Ascending aorta (tissue), 2 donors: ENCODE results near the gene NOP16. TPM values are rescaled to one million over a fixed set of nuclear protein-coding genes. Genes with fewer than 3 reads are reported as not detected.

Experiments
- DNase-seq, 2 donors: peaks; one replicate each; pipeline ENCODE4 v3.0.0-alpha.2; 2019; ENCODE audit warnings: low spot score in 2 of 2
- H3K27ac ChIP-seq, 2 donors: fragments of 200-600 bp; sonication (generic); one replicate each; pipeline ENCODE4 v1.5.1; 2016 to 2017; ENCODE audit warnings: mild to moderate bottlenecking in 1 of 2
- H3K27me3 ChIP-seq: fragments of 200-600 bp; sonication (generic); one replicate; pipeline ENCODE4 v1.5.1; 2017
- H3K36me3 ChIP-seq, 2 donors: fragments of 200-600 bp; sonication (generic); one replicate each; pipeline ENCODE4 v1.5.1; 2016
- H3K4me1 ChIP-seq, 2 donors: fragments of 200-600 bp; sonication (generic); one replicate each; pipeline ENCODE4 v1.5.1; 2016 to 2017; ENCODE audit warnings: mild to moderate bottlenecking in 1 of 2
- H3K4me3 ChIP-seq, 2 donors: fragments of 200-600 bp; sonication (generic); one replicate each; pipeline ENCODE4 v1.5.1; 2016 to 2017; ENCODE audit warnings: mild to moderate bottlenecking in 1 of 2
- H3K9me3 ChIP-seq, 2 donors: fragments of 200-600 bp; sonication (generic); one replicate each; pipeline ENCODE4 v1.5.1; 2016
- intact Hi-C: fragments of 100-400 bp; cut with DNase I; formaldehyde crosslinking; loops from one replicate; pipeline ENCODE4 v1.15.1; 2023
- total RNA-seq: library from RNA; depleted of rRNA; stranded (reverse); fragments of >200 nt; gene quantifications from one replicate; pipeline ENCODE4 v1.1.0, GENCODE V29; 2016
- TF ChIP-seq, protein P1 (sequence below), 3 experiments: fragments of 200-600 bp in 2 of 3; fragments of 450-650 bp in 1 of 3; sonication (generic) in 2 of 3; IDR thresholded peaks; one replicate each; pipeline ENCODE4 v1.5.1; 2016 to 2019; ENCODE audit warnings: antibody characterized with exemption in 3 of 3, mild to moderate bottlenecking in 1 of 3, moderate library complexity in 1 of 3

NOP16 gene
- total RNA-seq, 1 donor from 2014 or later = not detected

DNA sequence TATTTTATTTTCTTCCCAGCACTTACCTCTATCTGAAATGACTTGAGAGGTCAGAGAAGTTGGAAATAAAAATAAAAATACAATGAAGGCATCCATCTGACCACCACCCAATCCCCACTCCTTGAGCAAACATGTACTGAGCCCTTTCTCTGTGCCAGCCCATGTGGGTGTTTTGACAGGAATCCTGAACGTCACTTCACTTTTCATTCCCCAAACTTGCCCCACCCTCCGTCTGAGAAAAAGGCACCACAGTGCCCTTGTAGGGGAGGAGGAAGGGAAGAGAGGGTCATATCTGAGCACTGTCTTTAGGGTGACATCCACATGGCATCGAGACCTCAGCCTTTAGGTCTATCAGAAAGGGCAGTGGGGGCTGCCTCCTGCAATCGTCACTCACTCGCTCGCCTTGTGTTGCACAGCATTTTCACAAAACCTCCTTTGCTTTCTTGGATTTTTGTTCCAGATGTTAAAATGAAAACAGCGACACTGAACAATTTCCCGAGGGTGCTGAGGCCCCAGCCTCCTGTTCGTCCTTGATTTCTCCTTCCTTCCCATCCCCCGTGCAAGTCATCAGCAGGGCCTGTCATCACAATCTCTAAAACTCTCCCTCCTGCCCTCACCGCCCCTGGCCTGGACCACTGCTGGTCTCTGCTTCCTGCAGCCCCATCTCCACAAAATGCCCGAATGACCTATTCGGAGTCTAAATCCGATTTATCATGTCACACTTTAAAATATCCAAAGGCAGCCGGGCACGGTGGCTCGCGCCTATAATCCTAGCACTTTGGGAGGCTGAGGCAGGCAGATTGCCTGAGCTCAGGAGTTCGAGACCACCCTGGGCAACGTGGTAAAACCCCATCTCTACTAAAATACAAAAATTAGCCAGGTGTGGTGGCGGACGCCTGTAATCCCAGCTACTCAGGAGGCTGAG, 13.1 kb upstream of the NOP16 start:
- Histone ChIP-seq H3K36me3 (peaks cover 15 to 39% of the 10 kb centered on the region in 2 donors), H3K27ac (no peak overlapping the region)
- intact Hi-C loops = no loop called here

DNA sequence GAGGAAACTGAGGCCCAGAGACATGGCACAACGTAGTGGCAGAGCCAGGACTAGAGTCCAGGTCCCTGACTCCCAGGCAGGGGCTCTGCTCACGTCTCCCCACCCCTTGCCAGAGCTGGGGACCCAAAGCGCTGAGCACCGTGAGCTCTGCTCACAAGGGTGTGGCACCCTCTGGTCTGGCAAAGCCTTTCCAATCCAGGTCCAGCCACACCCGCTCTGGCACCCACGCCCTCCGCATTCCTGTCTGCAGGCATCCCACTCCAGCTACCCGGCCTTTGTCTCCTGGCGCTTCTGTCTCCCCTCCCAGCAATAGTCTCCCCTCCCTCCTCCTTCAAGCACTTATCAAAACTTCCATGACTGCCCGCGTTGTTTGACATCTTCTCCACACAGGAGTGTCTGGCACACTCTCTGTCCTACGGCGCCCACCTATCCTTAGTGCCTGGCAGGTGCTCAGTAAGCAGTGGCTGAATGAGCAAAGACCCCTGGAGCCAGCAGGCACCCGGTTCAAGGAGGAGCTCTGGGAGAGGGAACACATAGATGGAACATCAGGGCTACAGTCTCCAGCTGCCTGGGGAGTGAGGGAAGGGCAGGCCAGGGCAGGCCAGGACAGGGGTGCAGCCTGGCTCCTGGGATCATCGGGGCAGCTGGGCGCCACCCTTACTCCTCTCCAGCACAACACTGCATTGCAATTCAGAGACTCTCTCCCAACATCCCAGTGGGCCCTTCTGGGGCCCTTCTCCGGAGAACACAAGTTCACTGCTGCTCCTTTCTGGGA, 12.2 kb upstream of the NOP16 start:
- no peaks in the 10 kb centered on the region for H3K27me3 ChIP-seq

More for the DNA sequence above, 13.1 kb upstream of the NOP16 start:
- Histone ChIP-seq H3K9me3 (no peaks in the 10 kb centered on the region), H3K4me1 (no peaks in the 10 kb centered on the region), H3K27me3 (no peaks in the 10 kb centered on the region), H3K4me3 (no peak overlapping the region)
- TF ChIP-seq, protein P1, sequence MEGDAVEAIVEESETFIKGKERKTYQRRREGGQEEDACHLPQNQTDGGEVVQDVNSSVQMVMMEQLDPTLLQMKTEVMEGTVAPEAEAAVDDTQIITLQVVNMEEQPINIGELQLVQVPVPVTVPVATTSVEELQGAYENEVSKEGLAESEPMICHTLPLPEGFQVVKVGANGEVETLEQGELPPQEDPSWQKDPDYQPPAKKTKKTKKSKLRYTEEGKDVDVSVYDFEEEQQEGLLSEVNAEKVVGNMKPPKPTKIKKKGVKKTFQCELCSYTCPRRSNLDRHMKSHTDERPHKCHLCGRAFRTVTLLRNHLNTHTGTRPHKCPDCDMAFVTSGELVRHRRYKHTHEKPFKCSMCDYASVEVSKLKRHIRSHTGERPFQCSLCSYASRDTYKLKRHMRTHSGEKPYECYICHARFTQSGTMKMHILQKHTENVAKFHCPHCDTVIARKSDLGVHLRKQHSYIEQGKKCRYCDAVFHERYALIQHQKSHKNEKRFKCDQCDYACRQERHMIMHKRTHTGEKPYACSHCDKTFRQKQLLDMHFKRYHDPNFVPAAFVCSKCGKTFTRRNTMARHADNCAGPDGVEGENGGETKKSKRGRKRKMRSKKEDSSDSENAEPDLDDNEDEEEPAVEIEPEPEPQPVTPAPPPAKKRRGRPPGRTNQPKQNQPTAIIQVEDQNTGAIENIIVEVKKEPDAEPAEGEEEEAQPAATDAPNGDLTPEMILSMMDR (IDR thresholded peaks at IDR 0.05) = no peak
- DNase-seq = no peak

DNA sequence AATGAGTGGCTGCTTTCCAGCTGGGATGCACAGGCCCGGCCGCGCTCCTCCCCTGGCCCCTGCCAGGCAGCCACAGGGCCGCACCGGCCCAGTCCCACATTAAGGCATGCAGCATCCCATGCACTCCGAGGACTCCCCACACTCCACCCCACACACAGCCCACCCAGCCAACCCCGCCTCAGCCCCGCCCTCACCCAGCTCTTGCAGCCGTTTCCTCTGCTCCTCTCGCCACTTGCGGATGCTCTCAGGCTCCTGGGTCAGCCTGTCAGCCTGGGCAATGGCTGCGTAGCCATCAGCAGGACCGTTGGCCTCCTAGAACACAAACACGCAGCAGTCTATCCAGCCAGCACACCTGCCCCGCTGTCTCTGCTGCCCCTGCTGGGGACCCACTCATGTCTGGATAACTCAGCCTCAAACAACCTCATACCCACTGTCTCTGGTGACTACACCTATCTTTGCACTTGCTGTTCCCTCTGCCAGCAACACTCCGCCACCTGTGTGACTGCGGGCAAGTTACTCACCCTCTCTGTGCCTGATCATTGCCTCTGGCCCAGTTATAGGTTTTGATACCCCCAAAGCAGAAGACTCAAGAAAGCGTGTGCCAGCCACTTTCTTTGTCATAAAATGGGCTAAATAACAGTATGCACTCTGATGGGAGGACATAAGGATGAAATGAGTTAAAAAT, 9.5 kb upstream of the NOP16 start:
- intact Hi-C loops = no loop called here
- Histone ChIP-seq H3K4me3 (no peak overlapping the region), H3K36me3 (peaks cover 6 to 43% of the 10 kb centered on the region in 2 donors), H3K27me3 (no peaks in the 10 kb centered on the region), H3K27ac (no peak overlapping the region), H3K9me3 (no peaks in the 10 kb centered on the region), H3K4me1 (no peaks in the 10 kb centered on the region)
- no peak for DNase-seq
- TF ChIP-seq, protein P1 (IDR thresholded peaks at IDR 0.05) = no peak

More for the DNA sequence above, 12.2 kb upstream of the NOP16 start:
- TF ChIP-seq, protein P1 (IDR thresholded peaks at IDR 0.05) = no peak
- no peak overlapping the region for H3K4me3 ChIP-seq
- intact Hi-C loops = no loop called here
- DNase-seq = no peak
- peaks cover 6 to 38% of the 10 kb centered on the region in 2 donors for H3K36me3 ChIP-seq
- H3K4me1 ChIP-seq = no peaks in the 10 kb centered on the region
- H3K9me3 ChIP-seq = no peaks in the 10 kb centered on the region
- H3K27ac ChIP-seq = no peak overlapping the region

DNA sequence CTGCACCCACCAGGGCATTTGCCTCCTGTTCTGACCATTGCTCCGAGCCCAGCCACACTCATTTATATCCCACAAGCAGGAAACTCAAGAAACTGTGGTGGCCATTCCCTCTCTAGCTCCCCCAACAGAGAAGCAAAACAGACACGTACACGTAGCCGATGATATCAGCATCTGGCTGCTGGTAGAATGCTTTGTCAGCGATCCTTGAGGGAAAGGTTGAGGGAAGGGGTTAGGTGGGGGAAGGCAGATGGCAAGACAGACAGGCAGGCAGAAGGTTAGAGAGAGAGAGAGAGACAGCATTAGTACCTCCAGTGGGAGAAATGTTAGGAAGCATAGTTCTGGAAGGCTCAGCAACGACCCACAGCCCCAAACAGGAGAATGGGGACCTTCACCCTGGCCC, 7.9 kb upstream of the NOP16 start:
- Histone ChIP-seq H3K4me1 (no peaks in the 10 kb centered on the region), H3K4me3 (no peak overlapping the region), H3K27me3 (no peaks in the 10 kb centered on the region), H3K9me3 (no peaks in the 10 kb centered on the region), H3K36me3 (peaks cover 16 to 57% of the 10 kb centered on the region in 2 donors), H3K27ac (no peak overlapping the region)
- DNase-seq = no peak
- intact Hi-C loops = no loop called here
- TF ChIP-seq, protein P1 (IDR thresholded peaks at IDR 0.05) = no peak

DNA sequence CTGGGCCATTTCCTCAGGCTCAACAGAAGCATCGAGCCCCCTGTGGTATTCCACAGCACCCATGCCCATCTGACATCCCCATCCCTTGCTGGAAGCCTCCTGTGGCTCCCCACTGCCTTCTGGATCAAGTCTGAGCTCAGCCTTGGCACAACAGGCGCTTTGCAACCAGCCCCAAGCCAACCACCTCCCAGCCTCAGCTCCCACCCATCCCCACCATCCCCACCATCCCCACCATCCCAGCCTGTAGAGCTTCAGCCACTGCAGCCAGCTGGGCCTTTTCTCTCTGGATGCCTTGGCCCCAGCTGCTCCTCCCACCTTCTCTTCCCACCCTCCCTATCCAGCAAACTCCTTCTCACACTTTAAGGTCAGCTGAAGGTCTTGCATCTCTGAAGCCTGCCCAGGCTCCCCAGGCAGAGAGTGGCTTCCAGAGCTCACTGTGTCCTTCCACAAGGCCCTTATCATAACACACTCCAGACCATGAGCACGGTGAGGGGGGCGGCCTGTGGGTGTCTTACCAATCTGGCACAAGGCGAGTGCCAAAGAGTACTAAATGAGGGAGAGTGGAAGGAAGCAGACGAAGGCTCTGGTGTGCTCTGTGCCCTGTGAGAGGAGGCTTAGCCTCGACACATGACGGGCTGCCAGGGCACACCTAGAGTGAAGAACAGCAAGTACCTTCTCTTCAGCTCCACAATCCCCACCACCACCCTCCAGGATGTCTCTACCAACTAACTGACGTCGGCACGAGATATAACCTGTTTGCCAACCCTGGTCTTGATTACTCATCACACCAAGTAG, 6.7 kb upstream of the NOP16 start:
- Histone ChIP-seq H3K4me3 (no peak overlapping the region), H3K9me3 (no peaks in the 10 kb centered on the region), H3K36me3 (peaks cover 19 to 63% of the 10 kb centered on the region in 2 donors), H3K4me1 (no peaks in the 10 kb centered on the region), H3K27me3 (no peaks in the 10 kb centered on the region), H3K27ac (no peak overlapping the region)
- DNase-seq = no peak
- intact Hi-C loops = no loop called here
- TF ChIP-seq, protein P1 (IDR thresholded peaks at IDR 0.05) = no peak
